Stimulated activated CD4-positive, alpha-beta T cell treated with anti-CD3 and anti-CD28 coated beads, Interleukin-4, amount 100 ng/mL, for 24 hours (primary cell): ENCODE data around the gene CLDN22.
"Not testable (repeated sequence)": the region's sequence is repeated elsewhere in the genome, so short reads cannot be mapped to it uniquely, and the experiment has no call there.

Source experiments
- DNase-seq: peaks from one replicate; pipeline ENCODE4 v3.0.0-alpha.2; 2020

Gene CLDN22

GRCh38 chr4:183345261-183345660, 25.2 kb upstream of the CLDN22 start:
- DNase-seq: no peak

GRCh38 chr4:183344523-183345255, 24.6 kb upstream of the CLDN22 start:
- no peak for DNase-seq

GRCh38 chr4:183343730-183344129, 23.7 kb upstream of the CLDN22 start:
- DNase-seq: no peak

DNA sequence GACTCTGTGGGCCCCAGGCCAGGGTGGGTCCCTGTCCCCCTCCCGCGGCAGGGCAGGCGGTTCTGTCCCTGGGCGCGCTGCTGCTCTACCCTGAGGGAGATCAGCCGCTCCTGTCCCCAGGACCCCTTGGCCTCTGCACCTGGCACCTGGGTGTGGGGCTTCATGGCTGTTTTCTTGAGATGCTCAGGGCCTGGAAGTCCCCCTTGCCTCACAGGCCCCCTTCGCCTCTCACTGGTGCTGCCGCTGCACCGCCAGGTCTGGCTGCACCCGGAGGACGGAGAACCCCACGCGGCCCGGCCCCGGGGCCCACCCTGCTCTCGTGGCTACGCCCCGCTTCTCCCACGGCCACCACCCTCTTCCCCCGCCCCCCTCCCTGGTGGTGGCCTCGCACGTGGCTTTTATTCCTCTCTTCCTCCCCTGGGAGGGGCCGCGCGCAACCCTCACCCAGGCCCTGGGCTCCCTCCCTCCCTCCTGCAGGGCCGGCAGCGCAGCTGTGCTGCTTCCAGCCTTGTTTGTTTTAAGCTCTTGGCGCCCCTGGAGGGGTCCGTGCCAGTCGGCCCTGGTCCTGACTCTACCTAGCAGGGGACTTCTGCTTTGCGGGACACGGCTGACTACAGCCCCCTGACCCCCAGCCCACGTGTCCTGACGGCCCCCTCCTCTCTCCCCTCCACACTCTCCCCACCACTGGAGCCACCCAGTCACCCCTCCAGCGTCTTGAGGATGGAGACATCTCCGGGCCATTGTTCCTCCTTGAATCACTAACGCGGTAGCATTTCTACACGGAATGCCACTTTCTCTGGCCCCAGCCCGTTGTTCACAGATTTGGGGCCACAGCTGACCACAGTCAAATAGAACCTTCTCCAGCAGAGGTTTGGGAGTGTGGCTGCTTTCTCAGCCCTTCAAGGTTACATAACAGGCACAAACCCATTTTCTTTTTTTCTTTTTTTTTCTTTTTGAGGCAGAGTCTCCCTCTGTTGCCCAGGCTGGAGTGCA, 22.8 kb upstream of the CLDN22 start:
- no peak for DNase-seq

DNA sequence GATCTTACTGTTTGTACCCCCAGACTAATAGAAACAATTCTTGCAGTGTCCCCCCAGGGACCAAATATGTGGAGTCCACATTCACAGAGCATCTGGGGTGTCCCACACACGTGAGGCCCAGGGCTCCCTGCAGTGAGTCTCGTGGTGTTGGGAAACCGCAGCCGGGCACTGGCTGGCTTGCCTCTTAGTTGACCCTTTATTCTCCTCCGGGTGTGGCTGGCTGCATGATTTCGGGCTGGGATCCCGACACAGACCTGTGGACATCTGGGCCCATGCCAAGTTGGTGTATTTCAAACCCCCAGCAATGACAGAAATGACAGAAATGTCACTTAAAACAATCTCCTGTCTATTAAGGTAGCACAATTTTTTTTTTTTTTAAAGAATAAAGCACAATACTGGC, 17.8 kb upstream of the CLDN22 start:
- no peak for DNase-seq

- no peak for DNase-seq
Measured at GRCh38 chr4:183337349-183337748, 17.3 kb upstream of the CLDN22 start.

DNA sequence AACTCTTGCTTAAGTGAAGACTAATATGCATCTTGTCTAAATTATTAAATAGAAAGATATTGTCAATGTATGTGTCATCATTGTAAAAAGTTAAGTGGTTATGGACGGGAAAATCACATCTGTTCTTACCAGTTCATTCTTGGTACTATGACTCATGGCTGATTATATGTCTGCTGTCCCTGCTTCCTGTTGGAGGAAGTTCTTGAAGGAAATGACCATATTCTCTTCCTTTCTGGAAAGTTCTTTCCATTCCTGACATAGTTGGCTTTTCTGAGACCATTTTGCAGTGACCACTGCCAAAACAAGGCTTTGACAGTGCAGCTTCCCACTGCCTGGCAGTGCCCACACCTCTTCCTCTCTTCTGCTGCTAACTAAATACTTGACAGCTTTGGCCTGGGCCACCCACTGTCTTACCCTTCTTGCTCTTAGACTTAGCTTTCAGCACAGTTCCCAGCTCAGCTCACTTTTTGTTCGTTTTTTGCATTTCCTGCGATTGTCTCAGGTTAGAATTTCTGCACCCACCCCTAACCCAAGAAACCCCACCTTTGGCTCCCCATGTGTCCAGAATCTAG, 15.4 kb upstream of the CLDN22 start:
- no peak for DNase-seq

GRCh38 chr4:183333983-183334382, 13.9 kb upstream of the CLDN22 start:
- DNase-seq: no peak

DNA sequence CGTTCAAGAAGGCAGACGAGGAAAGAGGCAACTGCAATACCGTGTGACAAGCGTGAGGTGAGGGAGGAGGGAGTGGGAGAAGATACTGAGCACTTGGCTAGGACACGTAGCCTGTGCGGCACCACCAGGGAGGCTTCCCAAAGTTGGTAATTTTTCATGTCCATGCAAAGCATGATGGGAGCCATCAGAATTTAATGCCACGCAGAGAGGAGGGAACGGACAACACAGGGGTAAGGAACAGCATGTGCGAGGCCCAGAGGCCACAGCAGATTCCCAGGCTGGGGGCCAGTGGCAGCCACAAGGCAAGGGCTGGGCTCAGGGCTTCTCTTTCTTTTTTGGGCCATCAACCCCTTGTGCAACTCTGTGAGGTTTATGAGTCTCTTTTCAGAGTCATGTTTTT, 13.1 kb upstream of the CLDN22 start:
- DNase-seq: no peak

DNA sequence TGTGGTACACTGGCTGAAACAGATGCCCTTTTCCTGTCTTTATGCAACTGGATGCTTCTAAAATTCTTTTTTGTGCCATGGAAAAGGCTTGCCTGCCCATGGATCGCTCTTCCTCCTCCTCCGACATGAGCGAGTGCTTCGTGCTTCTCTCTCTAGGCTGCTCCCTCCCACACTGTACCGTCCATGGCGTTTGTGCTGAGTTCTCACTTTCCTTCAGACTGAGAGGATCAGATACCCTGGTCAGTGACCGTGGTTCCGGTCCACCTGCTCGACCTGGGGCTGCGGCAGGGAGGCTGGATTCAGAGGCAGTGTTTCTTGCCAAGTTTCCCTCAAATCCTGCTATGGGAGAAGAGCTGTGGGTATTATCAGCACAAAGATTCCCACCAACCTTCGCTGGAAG, 12.4 kb upstream of the CLDN22 start:
- DNase-seq: no peak

DNA sequence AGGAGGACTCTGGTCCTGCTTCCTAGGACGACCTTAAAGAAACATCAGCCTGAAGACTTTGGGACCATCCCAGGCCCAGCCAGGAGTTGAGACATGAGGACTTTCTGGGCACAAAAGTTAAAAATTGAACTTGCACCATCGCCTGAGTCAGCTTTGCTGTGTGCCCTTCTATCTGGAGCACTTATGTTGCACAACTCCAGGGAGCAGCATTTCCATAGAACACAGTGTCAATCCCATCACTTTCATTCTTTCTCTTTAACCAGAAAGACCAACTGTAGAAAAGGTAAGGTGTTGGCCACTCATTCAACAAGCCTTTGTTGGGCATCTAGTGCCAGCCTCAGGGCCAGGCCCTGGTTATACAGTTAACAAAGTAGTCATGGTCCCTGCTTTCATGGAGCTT, 10.8 kb upstream of the CLDN22 start:
- no peak for DNase-seq

DNA sequence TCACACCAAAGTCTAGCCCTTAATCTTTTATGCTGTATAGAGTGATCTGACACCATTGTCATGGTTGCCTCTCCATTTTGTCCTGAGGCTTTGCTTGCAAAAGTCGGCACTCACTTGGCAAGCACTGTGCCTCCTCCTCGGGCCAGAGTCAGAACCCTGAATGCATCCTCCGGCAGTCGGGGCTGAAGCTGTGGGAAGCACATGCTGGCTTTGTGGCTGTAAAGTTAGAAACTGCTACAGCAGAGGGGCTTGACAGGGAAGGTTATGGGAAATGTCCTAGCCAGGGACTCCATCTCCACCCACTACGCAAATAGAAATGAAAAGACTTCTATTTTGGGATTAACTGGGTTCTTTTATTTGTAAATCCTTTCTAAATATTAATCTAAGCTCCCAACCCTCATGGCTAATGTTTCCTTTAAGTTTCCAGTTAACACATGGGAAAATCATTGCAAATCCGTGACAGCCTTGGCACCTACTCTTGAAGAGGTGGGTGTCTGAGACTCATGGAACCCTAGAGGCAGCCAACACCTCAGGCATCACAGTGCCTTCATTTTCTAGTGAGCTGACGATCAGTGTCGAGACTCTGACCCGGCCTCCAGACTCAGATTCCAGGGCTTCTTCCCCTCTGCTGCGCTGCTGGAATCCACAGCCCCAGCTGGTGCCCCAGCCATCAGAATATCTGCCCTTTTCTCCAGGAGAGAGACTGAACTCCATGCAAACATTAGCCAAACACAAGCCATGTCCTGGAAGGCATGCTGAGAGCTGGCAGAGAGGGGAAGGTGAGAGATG, 10.1 kb upstream of the CLDN22 start:
- DNase-seq: no peak

DNA sequence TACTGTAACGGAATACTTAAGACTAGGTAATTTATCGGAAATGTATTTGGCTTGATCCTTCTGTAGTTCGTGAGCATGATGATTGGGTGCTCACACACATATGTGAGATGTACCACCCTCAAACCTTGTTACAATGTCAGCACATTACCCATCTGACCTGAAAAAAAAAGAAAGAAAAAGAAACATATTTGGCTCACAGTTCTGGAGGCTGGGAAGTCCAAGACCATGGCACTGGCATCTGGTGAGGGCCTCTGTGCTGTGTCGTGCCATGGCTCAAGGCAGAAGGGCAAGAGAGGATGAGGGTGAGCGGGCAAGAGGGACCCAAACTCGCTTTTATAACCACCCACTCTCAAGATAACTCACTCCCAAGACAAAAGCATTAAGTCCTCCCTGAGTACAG, 9.2 kb upstream of the CLDN22 start:
- no peak for DNase-seq

- no peak for DNase-seq
Measured at GRCh38 chr4:183328832-183329231, 8.8 kb upstream of the CLDN22 start.

DNA sequence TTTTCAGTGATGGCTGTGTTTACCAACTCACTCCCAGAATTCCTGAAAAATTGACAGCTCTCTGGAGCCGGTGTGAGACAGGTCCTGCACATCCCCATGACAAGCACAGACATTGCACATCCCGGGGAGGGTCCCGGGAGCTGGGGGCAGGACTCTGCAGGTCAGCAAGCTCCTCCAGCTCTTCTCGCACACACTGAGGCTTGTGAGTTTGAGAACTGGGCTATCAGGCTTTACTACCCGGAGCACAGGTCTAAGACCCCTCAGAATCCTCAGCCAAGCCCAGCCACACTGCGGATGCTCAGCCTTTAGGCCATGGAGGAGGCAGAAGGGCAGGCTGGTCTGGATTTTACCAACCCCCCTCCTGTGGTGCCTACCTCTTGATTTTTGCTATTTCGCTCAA, 7.8 kb upstream of the CLDN22 start:
- DNase-seq: no peak

GRCh38 chr4:183326853-183327252, 6.8 kb upstream of the CLDN22 start:
- no peak for DNase-seq

GRCh38 chr4:183326387-183326786, 6.3 kb upstream of the CLDN22 start:
- DNase-seq: not testable (repeated sequence)

GRCh38 chr4:183324619-183325018, 4.5 kb upstream of the CLDN22 start:
- DNase-seq: no peak

- not testable (repeated sequence) for DNase-seq
Measured at GRCh38 chr4:183324056-183324455, 4.0 kb upstream of the CLDN22 start.

GRCh38 chr4:183323295-183323694, 3.2 kb upstream of the CLDN22 start:
- no peak for DNase-seq

DNA sequence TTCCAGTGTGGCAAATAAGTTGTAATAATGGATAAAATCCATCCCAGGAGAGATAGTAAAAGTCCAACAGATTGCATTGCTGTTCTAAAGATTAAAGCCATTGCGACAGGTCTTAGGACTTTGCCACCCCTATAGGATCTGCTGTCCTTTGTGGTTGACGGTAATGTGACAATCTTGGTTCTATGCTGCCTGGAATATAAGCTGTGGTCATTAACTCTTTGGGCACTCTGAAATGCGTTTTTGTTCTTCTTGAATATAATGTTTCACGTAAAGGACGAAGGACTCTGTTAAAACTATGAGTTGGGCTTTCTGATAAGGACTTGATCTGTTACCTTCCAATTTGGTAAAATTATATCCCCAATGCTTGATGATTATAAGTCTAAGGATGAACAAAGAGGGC, 2.2 kb upstream of the CLDN22 start, which contains the start of gene CLDN24:
Gene CLDN24 (minus strand): TSS at position 101 of the 400 bp plus-strand sequence. CDS start 0 bp downstream, at position 101.
- no peak for DNase-seq

DNA sequence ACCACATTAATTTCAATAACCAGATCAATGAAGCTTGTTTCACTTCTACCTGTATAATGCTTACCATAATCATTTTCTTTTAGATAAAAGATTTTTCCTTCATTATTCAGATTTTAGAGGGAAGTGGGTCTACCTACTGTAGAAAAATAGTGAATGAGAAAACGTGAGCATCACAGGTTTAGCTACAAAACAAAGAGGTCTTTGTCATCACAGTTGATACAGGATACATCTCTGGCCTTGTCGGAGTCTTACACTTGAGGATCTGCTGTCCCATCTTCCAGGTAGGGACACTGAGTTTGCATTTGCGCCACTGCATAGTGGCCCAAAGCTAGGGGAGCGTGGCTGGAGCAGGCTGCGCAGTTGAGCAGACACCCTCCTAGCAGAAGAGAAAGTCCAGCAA, 1.4 kb upstream of the CLDN22 start:
- no peak for DNase-seq

DNA sequence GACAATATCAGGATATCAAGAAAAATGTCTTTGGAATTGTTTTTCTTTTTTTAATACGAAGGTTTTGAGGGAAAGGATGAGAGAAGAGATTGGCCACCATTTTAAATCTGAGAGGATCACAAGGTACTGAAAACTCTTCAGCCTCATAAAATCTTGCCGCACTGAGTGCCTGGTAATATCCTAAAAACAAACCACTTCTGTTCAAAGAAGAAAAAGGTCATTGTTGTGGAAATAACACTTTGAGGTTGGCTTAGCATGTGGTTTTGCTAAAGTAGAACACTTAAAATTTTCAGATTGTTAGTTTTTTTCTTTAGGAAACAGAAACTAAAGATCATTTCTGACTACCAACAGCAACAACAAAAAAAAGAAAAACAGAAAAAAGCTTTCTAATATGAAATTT, 1.0 kb upstream of the CLDN22 start:
- no peak for DNase-seq
